HS-5 (cell line): Measurements from ENCODE around the gene CEP57.
A peak's percentile ranks its signal among the peaks of the same experiment; 100 is the strongest.

Experiments
- DNase-seq: peaks from one replicate; pipeline ENCODE4 v3.0.0-alpha.2; 2012; ENCODE audit warnings: low read depth

Gene CEP57

DNA sequence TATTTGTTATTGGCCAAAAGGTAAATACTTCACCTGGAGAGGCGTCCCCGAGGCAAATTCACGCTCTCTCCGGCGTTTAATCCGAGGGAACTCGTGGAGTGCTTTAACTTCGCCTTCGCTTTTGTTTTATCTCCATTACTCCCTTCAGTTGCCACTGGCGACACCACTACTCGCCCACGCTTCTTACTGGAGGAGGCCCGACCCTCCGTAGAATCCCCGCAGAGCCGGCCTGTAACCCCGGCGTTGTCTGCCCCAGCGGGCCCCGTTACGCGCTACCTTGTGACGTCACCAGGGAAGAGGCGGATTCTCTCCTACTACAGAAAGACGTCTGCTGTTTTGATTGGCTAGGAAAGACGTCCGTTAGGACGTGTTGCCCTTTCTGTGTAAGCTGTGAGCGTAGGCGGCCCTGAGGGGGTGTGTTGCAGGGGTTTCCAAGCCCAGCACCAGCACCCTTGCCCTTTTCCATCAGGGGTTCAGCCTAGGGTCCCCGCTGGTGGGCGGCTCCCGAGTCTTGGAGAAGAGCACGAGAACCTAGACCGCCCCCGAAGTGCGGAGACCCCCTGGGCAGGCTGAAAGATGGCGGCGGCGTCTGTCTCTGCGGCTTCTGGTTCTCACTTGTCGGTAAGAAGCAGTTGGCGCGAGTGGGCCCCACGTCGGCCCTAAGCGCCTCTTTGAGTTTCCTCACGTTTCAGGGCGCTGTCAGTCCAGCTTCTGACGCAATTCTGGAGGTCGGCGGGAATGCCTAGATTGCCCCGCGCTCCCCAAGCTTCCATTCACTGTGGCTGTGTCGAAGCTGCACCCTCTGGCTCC, at the start of gene CEP57:
CEP57 (plus strand) TSS at position 376 of the 810 bp plus-strand sequence; CDS start at position 577, 201 bp downstream.
- peak; percentile 93 for DNase-seq

DNA sequence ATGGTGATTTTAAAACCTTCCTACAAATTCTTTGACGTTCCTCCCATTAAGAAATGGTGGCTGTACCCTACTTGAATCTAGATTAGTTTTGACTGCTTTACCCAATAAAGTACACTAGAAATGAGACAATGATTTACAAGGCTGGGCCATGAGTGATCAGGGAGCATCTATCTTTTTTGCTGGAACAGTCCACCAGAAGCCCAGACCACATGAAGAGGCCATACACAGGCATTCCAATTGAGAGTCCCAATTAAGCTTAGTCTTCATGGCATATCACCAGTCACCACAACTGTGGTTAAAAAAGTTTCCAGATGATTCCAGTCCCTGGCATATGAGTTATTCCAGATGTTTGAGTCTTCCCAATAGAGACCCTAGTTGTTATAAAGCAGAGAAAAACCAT, 40.2 kb upstream of the CEP57 start:
- DNase-seq: no peak

DNA sequence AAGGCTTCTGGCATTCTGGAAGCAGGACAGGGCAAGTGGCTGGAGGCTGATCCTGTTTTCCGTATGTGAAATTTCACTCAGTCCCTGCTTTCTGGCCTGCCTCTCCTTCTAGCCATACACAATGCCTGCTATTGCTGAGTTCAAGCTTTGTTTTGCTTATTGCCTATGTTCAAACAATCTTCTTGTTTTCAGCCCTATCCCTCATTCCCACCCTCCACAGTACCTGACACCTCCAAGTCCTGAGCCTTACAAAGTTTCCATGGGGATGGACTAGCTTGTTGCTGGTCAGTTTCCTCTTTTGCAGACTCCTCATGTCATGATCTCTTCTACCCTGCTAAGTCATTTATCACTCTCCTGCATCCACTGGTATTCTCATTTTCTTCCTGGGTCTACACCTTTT, 38.8 kb upstream of the CEP57 start:
- DNase-seq: no peak

DNA sequence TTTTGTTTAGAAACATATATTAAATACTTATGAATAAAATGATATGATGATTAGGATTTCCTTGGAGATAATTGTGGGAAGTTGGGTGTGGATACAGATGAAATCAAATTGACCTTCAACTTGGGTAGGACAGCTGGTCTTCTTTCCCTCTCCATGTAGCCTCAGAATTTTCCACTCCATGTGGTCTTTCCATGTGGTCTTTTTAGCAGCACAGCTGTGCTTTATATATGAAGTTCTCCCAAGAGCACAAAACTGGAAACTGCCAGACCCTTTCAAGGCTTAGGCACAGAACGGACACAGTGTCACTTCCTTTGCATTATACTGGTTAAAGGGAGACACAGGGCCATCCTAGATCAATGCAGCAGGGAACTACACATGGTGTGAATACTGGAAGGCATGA, 29.4 kb upstream of the CEP57 start:
- DNase-seq: no peak

DNA sequence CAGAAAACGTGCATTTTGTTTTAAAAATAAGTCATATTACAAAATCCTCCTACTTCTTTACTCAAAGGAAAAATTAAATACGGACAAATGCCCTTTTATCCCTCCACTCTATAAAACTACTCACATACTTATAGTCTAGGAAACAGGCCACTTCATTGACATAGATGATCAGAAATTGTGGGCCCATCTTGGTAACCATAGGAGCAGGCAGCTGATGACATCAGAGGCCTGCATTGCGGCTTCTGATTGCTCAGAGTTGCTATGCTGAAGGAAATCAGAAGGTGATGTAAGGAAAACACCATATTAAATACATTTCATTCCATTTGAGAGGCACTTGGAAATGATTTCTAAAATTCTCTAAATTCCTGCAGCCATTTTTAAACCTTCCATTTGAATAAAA, 27.8 kb upstream of the CEP57 start:
- DNase-seq: no peak

DNA sequence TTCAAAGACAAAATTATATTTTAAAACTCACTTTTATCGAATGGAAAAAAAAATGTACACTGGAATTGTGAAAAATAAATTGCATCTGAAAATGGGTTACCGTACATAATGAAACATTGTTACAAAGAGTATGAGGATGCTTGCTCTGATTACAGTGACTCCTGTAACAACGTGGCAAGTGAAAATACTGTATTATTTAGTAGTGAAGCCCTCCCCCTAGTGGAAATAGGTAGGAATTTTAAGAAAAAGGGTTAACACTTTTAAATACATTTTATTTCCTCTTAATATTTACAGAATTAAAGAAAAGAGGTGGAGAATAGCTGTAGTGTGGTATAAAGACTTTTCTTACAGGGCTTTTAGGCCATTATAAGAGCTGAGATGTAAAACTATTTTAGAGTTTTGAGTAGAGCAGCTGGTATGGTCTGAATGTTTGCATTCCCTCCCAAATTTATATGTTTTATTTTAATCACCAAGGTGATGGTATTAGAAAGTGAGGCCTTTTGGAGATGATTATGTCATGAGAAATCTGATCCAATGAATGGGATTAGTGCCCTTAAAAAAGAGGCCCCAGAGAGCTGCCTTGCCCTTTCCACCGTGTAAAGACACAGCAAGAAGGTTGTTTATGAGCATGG, 25.9 kb upstream of the CEP57 start:
- DNase-seq: no peak

DNA sequence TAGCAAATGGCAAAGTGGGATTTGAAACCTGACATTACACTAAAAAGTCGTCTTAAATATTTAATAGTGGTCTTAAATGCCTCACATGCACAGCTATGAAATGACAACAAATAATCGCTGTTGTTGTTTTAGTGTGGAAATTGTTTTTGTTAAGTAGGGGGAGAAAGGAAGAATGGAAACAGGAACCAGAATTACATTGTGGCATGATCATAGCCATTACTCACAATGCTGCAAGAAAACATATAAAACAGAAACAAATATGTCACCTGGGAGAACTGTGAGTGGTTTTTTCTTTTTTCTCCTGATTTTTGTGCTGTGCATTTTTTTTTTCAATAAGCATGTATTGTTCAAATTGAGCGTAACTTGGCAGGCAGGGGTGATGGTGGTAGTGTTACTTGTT, 23.6 kb upstream of the CEP57 start:
- no peak for DNase-seq

DNA sequence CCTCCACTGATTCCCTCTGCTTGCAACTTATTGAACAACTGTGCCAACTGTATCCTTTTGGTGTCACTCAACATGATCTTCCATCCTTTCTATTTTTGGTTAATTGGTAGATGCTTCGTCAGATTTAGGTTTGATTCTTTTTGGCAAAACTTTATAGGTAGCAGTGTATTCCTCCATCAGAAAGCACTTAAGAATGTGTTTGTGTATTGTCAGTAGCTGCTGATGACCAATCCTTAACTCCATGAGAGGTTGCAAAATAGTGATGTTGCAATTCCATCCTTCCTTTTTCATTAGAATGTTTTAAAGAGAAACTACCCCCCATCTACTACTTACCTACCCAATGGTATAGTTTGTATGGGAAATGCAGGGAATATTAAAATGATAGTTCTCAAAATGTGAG, 22.8 kb upstream of the CEP57 start:
- DNase-seq: peak; percentile 65

DNA sequence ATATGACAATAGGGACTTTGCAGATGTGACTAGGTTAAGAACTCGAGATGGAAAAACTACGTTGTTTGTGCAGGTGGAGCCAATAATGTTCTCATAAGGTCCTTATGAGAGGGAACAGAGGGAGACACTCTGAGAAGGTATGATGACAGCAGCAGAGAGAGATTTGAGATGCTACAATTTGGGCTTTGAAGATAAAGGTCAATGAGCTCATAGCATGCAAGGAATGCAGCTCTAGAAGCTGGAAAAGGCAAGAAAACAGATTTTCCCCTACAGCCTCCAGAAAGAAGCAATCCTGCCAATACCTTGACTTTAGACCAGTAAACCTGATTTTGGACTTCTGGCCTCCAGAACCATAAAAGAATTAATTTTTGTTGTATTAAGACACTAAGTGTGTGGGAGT, 21.8 kb upstream of the CEP57 start:
- no peak for DNase-seq

DNA sequence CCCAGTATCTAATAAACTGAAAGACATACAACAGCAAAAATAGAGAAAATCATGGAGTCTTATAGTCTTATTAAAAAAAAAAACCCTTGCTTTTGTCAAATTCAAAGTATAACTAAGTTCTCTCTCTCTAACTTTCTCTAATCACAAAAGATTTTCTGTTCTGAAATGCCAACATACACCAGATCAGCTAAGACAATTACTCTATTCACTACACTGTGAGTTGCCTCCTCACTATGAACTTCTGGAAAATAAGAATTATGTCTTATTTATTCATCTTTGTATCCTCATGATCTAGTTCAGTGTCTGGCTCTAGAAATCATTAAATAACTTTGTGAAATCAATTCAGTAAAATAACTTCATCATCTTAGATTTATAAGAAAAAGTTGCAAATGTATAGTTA, 13.4 kb upstream of the CEP57 start:
- no peak for DNase-seq

DNA sequence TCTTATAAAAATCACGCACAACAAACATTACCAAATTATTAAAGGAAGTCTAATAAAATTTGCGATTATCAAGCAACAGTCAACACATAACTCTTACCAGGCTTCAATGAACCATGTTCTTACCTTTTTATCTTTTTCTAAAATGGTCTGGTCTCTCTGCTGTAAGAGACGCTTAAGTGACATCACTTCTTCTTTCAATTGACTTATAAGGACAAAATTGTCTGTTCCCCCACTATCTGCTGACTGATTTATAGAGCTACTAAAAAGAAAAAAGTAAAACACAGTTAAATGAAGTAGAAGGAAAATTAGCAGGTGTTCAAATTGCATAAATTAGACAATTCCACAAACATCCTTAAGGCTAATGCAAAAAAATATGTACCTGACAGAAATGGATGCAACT, 11.6 kb upstream of the CEP57 start:
- no peak for DNase-seq

DNA sequence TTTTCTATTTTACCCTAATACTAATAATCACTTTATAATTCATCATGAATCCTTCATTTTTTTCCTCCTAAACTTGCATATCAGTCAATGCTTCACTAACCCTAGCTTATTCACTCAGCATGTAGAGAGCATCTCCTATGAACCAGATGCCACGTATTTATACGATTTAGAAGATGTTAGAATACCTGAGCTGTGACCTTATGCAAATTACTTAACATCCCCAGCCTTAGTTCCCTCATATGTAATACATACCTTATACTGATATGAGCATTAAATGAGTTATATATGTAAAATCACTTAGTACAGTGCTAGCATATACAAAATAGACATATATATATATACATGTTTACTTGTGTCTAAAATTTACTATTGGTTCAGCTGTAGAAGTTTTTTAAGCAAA, 9.8 kb upstream of the CEP57 start:
- no peak for DNase-seq

DNA sequence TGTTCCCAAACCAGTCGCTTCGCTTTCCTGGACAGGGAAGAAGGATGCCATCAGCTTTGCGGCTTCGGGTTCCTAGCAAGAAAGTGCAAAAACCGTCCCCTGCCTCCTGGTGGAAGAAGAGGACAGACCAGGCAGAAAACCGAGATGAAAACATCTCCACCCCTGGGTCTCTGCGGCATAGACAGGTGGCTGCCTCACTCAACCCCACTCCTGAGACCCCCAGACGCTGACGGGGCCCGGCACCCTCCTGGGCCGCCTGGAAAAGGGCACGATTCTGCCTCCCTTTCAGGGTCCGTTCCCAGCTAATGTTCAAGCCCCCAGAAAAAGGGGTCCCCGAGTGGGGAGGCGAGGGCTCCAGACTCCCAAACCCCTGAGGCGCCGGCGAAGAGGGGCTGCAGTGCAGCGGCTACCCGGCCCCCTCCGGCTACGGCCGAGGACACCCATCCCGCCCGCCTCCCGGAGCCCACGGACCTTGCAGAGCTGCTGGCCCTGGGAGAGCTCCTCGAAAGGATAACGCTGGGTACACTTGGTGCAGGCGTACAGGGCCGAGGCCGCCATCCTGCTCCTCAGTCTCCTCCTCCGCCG, 1.3 kb upstream of the CEP57 start:
- no peak for DNase-seq

DNA sequence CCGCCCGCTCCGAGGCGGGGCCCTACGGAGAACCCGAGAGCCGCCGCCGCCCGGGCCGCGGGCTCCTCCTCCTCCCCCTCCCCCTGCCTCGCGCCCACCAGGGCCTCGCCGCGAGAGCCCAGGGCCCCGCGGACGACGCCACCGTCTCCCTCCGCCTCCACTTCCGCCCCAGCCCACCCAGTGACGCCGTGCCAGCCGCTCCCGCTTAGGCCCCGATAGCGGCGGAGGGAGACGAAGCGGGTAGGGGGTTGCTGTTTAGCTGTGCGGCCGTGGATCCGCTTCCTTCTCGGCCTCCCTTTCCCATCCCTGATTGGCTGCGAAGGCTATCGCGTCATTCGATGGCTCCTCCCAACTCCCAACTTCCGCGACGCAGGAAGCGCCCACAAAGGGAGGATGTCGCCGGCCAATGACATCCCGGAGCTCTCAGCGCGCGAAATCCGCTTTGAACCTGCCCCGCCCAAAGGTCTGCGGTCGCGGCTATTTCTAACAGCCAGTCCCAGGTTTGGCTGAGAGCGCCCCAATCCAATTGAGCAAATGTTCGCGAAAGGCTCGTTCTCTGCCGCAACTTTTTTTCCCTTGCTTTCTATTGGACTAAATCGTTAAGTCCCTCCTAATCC, 684 bp upstream of the CEP57 start, which contains the start of gene FAM76B:
FAM76B (minus strand) TSS at position 277 of the 617 bp plus-strand sequence. CDS start 304 bp downstream, outside the sequence.
- DNase-seq: peak; percentile 94

DNA sequence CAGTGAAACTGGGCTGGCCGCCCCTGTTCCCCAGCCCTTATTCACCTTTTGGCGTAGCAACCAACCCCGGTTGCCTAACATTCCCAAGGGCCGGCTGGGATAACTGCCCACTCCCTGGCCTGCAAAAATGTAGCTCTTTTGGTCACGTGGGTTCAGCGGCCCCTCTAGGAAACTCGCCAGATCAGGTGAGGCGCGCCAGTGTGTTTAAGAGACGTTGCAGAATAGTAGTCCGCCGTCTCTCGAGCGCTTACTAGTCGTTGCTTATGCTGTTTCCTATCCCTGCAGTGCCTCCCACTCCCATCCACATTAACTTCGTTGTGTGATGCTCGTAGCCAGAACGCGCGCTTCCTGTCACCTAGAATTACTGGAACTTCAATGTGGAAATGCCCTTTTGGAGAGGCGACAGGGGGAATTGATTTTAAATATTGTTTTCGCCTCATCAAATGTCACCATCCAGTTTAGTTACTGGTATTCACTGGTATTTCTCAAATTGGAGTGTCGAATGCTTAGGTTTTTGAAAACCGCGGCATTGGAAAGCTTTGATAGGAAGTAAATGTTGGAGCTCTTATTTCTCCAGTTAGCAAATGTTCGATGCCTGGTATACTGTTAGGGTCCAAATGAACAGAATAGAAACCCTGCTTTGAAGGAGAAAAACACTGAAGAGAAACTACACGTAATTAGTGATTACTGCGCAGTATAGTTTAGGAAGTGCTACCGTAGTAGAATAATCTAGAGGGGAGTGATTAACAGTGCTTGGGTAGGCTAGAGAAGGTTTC, 823 bp downstream of the CEP57 start:
- DNase-seq: no peak

DNA sequence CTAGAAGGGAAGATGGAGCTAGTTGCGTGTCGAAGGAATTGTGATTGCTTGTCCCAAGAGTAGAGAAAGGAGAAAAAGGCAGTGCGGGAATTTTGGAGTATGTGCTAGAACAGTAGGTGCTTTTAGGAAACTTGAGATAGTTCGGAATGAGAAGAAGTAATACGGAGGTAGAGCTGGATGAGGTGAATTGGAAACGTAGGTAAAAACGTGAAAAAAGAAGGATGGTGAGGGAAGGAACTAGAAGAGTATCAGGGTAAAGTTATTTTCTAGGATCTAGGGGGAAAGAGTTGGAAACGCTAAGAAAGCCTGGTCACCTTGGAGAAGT, 1.4 kb downstream of the CEP57 start:
- DNase-seq: no peak

DNA sequence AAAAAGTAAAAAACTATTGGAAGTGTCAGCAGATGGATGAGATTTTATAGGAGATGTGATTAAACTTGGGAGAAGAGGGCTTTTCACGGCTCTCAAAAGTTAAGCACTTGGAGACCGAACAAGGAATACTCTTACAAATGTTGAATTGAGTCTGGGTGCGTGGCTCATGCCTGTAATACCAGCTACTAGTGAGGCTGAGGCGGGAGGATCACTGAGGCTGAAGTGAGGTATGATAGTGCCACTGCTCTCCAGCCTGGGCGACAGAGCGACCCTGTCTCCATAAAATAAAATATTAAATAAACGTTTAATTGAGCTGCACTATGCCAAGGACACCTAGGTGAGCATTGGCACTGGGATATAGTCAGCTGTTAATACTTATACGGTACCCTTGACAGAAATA, 1.9 kb downstream of the CEP57 start:
- no peak for DNase-seq

DNA sequence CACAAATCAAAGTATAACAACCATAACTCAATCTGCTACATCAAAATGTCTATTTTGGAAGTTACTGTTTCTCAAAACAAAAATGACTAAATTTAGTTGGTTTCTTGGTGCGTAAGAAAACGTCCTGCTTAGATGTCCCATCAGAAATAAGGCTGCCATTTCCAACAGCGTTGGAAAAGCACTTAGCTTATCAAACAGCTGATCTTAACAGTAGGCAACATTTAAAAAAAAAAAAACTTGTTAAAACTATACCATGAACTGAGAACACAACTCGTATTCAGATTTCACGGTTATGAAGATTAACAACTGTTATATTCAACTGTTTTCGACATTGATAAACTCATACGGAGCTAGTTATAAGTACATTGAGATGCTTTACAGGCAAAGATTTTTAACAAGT, 2.4 kb downstream of the CEP57 start:
- DNase-seq: no peak

DNA sequence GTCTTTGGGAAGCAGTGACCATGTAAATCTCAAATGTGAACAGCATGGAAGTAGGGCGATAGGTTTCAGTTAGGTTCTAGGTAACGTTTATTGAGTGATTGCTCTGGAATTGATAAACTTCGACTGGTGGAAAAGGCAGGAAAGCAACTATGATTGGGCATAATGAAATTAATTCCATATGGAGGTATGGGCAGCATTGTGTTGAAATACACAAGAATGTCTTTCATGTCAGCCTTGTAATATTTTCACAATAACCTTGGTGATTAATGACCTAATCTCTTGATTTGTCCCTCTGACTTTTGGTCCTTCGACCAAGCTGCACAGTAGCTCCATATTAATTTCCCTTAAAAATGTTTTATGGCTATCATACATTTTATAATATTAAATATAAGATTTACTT, 2.8 kb downstream of the CEP57 start:
- DNase-seq: no peak

DNA sequence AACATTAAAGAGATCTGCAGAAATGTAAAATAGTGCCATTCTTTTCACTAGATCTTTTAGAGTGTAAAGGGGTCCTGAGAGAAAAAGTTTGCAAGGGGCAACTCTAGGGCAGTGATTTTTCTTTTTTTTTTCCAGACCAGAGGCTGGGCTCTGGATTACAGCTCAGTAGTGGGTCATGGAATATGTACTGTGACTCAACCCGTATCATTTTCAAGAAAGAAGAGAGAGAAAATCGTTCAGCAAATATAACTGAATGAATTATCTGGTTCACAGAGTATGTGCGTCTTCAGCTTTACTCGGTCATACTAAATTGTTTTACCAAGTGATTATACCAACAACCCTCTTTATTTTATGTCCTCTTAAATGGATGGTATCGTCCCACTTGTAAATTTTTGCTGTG, 3.8 kb downstream of the CEP57 start:
- no peak for DNase-seq

DNA sequence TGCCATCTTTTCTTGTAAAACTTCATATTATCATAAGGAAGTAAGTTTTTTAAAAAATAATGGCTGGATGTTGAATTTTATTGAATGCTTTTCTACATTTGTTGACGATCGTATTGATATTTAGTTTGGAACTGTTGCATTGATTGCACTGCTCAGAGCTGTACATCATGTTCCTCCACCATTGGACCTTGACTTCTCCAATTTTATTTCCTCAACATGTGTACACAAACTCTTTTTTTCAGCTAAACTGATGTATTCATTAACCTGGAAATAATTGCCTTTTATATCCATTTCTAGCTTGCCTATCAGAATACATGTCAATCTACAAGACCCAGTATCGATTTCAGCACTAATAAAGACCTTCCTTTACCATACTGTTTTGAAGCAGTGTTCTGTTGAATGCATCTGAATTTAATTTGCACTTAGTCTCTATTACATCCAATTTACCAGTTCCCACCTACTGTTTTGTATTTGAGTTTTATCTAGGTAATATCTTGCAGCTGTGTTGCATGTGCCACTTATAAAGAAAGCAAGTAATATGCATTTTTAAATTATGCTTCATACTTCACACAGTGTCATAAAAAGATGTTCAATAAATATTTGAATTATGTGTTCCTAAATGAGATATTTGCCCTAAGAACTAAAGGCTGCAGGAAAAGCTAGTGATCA, 5.5 kb downstream of the CEP57 start:
- DNase-seq: no peak

DNA sequence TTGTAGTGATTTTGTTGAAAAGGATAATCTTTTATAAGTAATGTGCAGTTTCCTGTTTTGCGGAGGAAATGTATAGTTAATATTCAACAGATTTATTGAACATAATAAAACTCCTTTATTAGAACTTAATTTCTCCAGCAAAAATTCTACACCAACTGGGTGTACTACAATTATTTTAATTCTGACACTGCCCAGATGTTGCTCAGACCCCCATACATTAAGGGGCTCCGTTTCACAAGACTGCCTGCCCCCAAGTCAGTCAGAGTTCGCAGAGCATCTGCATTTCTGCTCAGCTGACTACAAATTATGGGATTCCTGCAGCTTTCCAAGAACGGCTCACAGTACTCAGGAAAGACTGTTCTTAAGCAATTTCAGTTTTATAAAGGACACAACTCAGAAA, 6.2 kb downstream of the CEP57 start:
- DNase-seq: no peak
